ENCODE measurements around the gene IGFL2.

- TF ChIP-seq CTCF (IDR thresholded peaks at IDR 0.05) (no peak), POLR2A (IDR thresholded peaks at IDR 0.05) (no peak)
These were observed 7.2 kb downstream of the IGFL2 start for GRCh38 chr19:46155237-46155636.
